ENCODE measurements around the gene VPS25.

The VPS25 gene

DNA sequence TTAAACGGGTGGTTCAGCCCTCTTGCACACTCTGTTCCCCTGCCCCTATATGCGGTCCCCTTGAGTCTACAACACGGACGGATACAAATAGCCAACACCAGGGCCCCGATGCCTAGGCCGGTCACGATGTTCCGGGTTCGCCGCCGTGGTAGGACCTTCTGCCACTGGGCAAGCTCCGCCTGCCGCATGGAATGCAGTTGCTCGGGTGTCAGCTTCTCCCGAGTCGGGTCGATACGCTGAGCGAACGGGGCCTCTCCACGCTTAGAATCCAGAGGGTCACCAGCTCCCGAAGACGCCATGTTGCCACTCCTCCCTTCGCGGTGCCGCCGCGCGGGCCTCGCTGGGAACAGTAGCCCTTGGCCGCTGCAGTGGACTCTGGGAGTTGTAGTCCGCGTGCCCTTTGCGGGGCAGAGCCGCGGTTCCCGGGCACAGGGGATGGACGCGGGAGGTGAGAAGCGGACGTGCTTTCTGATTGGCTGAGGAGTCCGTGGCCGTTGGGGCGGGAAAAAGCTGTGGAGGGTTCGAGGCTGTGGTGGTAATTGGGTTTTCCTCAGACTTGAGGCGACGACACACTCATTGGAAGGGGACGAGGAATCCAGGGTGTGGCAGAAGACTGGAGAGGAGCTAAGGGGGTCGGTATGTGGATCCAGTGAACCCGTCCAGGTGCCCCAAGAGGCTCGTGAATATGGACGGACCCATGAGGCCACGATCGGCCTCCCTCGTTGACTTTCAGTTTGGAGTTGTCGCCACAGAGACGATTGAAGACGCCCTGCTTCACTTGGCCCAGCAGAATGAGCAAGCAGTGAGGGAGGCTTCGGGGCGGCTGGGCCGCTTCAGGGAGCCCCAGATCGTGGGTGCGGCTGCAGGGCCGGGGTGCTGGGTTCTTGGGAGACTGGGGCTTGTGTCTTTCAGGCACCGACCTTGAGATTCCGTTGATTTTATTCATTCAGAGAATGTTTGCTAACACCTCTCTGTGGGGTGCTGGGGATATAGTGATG, 25.4 kb downstream of the VPS25 start, which contains the start of the genes CNTD1 and COA3:
CNTD1 (plus strand) TSS at position 479 of the 998 bp plus-strand sequence; CDS start at position 686, 207 bp downstream.
COA3 (minus strand) TSS at position 322 of the 998 bp plus-strand sequence; CDS start at position 299, 23 bp downstream.
- TF ChIP-seq POLR2AphosphoS5 (IDR thresholded peaks at IDR 0.05; ENCODE audit: low read depth, low read length) (peak; percentile 80), SPI1 (IDR thresholded peaks at IDR 0.05; ENCODE audit: low read depth, low read length) (no peak), PAX5 (IDR thresholded peaks at IDR 0.05; ENCODE audit: insufficient read depth, low read length, severe bottlenecking) (no peak), POLR2A (IDR thresholded peaks at IDR 0.05; ENCODE audit: low read depth, low read length) (peak; percentile 55), TAF1 (IDR thresholded peaks at IDR 0.05; ENCODE audit: low read depth, low read length) (peak; percentile 69), POU2F2 (IDR thresholded peaks at IDR 0.05; ENCODE audit: low read depth, low read length) (0 out of 2 replicates have a peak, but pooled peaks have one; percentile 8)
- DNase-seq (ENCODE audit: insufficient read length, low spot score) (peak; percentile 96), FAIRE-seq (peak; percentile 94)

DNA sequence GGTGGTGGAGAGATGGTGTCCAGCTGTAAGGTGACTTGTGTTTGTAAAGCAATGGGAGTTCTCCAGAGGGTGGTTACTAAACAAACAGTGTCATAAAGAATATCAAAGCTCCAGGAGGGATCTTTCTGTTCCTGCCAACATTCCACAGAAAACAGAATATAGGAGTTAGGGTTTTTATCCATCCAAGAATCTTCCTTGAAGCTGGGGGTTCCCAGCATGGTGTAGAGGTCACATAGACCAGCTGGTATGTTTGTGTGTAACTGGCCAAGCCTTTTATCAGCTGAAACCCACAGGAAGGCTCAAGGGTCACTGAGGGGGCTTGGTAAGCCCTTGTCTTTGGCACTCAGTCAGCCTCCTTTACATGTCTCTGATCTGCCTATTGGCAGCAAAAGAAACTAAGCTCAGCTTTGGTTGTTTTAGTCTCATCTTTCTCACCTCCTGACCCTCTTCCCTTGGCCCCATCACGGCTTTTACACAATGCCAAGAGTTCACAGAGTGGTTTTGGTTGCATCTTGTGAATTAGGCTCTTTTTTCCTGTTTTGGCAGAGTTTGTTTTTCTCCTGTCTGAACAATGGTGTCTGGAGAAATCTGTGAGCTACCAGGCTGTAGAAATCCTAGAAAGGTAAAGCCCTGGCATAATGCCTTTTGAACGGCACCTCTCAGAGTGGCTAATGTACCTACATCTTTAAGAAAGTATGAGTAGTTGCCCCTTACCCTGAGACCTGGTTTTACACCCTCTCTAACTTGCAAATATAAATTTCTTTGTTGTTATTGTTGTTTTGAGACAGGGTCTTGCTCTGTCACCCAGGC, 30.0 kb downstream of the VPS25 start:
- FAIRE-seq = no peak
- DNase-seq (ENCODE audit: insufficient read length, low spot score) = no peak
- TF ChIP-seq POLR2AphosphoS5 (IDR thresholded peaks at IDR 0.05; ENCODE audit: low read depth, low read length) (no peak), TAF1 (IDR thresholded peaks at IDR 0.05; ENCODE audit: low read depth, low read length) (no peak), PAX5 (IDR thresholded peaks at IDR 0.05; ENCODE audit: insufficient read depth, low read length, severe bottlenecking) (no peak), SPI1 (IDR thresholded peaks at IDR 0.05; ENCODE audit: low read depth, low read length) (no peak), POU2F2 (IDR thresholded peaks at IDR 0.05; ENCODE audit: low read depth, low read length) (no peak), POLR2A (IDR thresholded peaks at IDR 0.05; ENCODE audit: low read depth, low read length) (no peak)

DNA sequence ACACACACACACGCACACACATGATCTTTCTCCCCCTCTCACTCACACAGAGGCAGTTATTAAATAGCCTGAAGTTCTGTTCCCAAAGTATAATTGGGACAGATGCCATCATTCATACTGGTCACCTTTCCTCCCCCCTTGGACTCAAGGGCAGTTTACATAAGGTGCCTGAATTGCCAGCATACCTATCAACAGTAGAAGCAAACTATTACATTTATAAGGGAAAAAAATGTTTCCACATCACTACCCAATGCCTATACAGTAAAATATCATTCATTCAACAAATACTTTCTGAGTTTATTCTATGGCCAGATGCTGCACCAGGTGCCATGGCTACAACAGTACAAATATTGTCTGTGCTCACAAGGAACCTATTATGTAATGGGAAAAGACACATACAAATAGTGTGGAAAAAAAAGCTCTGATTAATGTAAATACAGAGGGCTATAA, 31.7 kb downstream of the VPS25 start:
- TF ChIP-seq PAX5 (IDR thresholded peaks at IDR 0.05; ENCODE audit: insufficient read depth, low read length, severe bottlenecking) = no peak
- TF ChIP-seq SPI1 (IDR thresholded peaks at IDR 0.05; ENCODE audit: low read depth, low read length) = no peak
- TF ChIP-seq POLR2A (IDR thresholded peaks at IDR 0.05; ENCODE audit: low read depth, low read length) = no peak
- no peak for TF ChIP-seq POLR2AphosphoS5 (IDR thresholded peaks at IDR 0.05; ENCODE audit: low read depth, low read length)
- no peak for TF ChIP-seq POU2F2 (IDR thresholded peaks at IDR 0.05; ENCODE audit: low read depth, low read length)
- no peak for TF ChIP-seq TAF1 (IDR thresholded peaks at IDR 0.05; ENCODE audit: low read depth, low read length)
- DNase-seq (ENCODE audit: insufficient read length, low spot score) (no peak), FAIRE-seq (no peak)

DNA sequence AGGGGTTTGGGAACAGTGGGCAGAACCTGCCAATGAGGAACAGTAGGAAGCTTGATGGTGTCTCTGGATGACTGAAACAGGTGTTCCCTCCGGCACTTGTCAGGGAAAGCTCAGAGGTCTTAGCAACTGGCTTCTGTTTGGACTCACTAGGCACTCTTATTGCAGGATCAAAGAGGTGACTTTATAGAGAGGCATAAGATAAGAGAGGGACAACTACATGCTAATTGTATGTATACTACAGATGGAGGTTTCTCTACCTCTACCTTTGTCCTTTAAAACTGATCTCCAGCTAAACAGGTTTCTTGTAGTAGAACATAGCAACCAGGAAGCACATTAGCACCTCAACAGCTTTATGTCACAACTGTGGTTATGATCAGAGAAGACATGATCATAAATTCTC, 33.0 kb downstream of the VPS25 start:
- TF ChIP-seq TAF1 (IDR thresholded peaks at IDR 0.05; ENCODE audit: low read depth, low read length) (no peak), POLR2A (IDR thresholded peaks at IDR 0.05; ENCODE audit: low read depth, low read length) (no peak), POLR2AphosphoS5 (IDR thresholded peaks at IDR 0.05; ENCODE audit: low read depth, low read length) (no peak), PAX5 (IDR thresholded peaks at IDR 0.05; ENCODE audit: insufficient read depth, low read length, severe bottlenecking) (no peak), POU2F2 (IDR thresholded peaks at IDR 0.05; ENCODE audit: low read depth, low read length) (no peak), SPI1 (IDR thresholded peaks at IDR 0.05; ENCODE audit: low read depth, low read length) (no peak)
- DNase-seq (ENCODE audit: insufficient read length, low spot score) = no peak
- no peak for FAIRE-seq

DNA sequence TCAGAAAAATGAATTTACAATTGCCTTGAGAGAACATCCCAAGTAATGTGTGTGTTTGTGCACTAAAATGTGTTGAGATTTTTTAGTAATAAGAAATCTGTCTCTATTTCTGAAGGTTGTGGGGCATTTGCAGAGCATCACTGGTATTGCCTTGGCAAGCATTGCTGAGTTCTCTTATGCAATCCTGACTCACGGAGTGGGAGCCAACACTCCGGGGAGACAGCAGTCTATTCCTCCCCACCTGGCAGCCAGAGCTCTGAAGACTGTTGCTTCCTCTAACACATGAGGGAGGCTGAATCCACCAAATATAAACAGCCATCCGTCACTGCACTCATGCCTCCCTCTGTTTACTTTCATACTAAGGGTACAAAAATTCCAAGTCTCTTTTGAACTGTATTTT, 36.0 kb downstream of the VPS25 start:
- TF ChIP-seq TAF1 (IDR thresholded peaks at IDR 0.05; ENCODE audit: low read depth, low read length) (no peak), SPI1 (IDR thresholded peaks at IDR 0.05; ENCODE audit: low read depth, low read length) (no peak), POLR2A (IDR thresholded peaks at IDR 0.05; ENCODE audit: low read depth, low read length) (no peak), POU2F2 (IDR thresholded peaks at IDR 0.05; ENCODE audit: low read depth, low read length) (no peak), POLR2AphosphoS5 (IDR thresholded peaks at IDR 0.05; ENCODE audit: low read depth, low read length) (no peak), PAX5 (IDR thresholded peaks at IDR 0.05; ENCODE audit: insufficient read depth, low read length, severe bottlenecking) (no peak)
- DNase-seq (ENCODE audit: insufficient read length, low spot score) (no peak), FAIRE-seq (no peak)

DNA sequence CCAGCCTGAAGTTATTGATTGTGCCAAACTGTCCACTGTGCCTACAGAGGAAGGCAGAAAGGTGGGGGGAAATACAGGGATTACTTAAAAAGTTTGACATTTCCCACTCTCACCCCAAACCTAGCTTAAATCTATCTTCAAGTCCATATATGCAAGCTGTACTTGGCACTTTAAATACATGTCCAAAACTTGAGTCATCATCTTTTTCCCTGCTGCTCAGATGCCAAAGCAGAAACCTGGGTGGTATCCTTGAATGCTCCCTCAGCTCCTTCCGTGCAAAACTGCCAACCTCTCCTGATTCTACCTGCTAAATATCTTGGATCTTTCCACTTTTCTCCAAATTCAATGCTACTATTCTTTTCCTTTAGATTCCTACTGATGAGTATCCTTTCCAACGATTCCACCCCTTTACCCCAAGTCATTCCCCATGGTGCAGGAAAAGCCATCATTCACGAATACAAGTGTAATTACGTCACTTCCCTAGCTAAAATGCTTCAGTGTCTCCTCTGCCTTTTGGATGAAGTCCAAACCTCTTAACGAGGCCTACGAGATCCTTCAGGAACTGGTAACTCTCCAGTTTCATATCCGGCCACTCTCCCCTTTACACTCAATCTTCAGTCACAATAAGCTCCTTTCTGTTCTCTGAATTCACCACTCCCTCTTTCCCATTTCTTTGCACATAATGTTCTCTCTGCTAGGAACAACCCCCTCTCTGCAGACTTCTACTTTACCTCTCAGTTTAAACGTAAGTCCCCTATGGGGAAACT, 41.6 kb downstream of the VPS25 start:
- DNase-seq (ENCODE audit: insufficient read length, low spot score) (no peak), FAIRE-seq (no peak)
- TF ChIP-seq POU2F2 (IDR thresholded peaks at IDR 0.05; ENCODE audit: low read depth, low read length) = no peak
- no peak for TF ChIP-seq PAX5 (IDR thresholded peaks at IDR 0.05; ENCODE audit: insufficient read depth, low read length, severe bottlenecking)
- TF ChIP-seq POLR2AphosphoS5 (IDR thresholded peaks at IDR 0.05; ENCODE audit: low read depth, low read length) = no peak
- no peak for TF ChIP-seq TAF1 (IDR thresholded peaks at IDR 0.05; ENCODE audit: low read depth, low read length)
- TF ChIP-seq SPI1 (IDR thresholded peaks at IDR 0.05; ENCODE audit: low read depth, low read length) = no peak
- no peak for TF ChIP-seq POLR2A (IDR thresholded peaks at IDR 0.05; ENCODE audit: low read depth, low read length)

DNA sequence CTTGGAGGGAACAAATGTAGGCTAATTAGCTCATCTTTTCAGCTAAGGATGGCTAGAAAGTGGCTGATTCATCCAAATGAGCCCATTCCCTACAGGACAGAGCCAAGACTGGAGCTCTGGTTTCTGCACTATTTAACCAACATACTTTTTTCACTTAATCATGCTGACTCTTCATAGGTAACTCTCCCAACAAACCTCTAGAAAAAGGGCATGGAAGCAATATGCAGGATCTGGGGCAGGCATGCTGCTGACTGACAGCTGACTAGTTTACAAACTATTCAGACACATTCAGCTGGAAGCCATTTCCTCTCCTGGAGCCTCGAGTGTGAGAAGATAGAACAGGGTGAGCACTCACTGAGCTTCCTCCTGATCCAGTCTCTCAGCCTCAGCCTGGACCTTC, 44.6 kb downstream of the VPS25 start:
- FAIRE-seq (no peak), DNase-seq (ENCODE audit: insufficient read length, low spot score) (no peak)
- TF ChIP-seq POU2F2 (IDR thresholded peaks at IDR 0.05; ENCODE audit: low read depth, low read length) (no peak), PAX5 (IDR thresholded peaks at IDR 0.05; ENCODE audit: insufficient read depth, low read length, severe bottlenecking) (no peak), POLR2A (IDR thresholded peaks at IDR 0.05; ENCODE audit: low read depth, low read length) (no peak), SPI1 (IDR thresholded peaks at IDR 0.05; ENCODE audit: low read depth, low read length) (no peak), POLR2AphosphoS5 (IDR thresholded peaks at IDR 0.05; ENCODE audit: low read depth, low read length) (no peak), TAF1 (IDR thresholded peaks at IDR 0.05; ENCODE audit: low read depth, low read length) (no peak)

DNA sequence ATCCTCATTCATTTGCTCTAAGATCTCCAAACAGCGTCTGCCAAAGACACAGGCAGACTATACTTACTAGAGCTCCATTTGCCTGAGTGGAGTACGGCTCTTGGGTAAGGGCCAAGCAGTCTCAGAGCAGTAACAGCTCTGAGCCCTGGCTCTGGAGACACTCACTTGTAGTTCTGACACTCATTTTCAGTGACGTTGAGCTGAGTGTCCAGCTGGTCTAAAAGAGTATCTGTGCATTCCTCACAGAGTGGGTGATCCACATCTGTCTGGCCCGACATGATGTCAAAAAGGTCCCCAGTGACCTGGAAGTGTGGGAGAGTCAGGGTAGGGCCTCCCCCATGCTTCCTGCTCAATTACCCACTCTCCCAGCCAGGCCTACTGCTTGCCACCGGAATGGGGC, 45.1 kb downstream of the VPS25 start:
- TF ChIP-seq TAF1 (IDR thresholded peaks at IDR 0.05; ENCODE audit: low read depth, low read length) (no peak), POLR2A (IDR thresholded peaks at IDR 0.05; ENCODE audit: low read depth, low read length) (no peak; the same call in 1 of the 2 replicates), PAX5 (IDR thresholded peaks at IDR 0.05; ENCODE audit: insufficient read depth, low read length, severe bottlenecking) (no peak), POU2F2 (IDR thresholded peaks at IDR 0.05; ENCODE audit: low read depth, low read length) (no peak), POLR2AphosphoS5 (IDR thresholded peaks at IDR 0.05; ENCODE audit: low read depth, low read length) (no peak), SPI1 (IDR thresholded peaks at IDR 0.05; ENCODE audit: low read depth, low read length) (no peak)
- FAIRE-seq (no peak), DNase-seq (ENCODE audit: insufficient read length, low spot score) (no peak)

Measured in GM12891 (cell line).